ENCODE measurements around the gene PARVB.

The PARVB gene, protein sequence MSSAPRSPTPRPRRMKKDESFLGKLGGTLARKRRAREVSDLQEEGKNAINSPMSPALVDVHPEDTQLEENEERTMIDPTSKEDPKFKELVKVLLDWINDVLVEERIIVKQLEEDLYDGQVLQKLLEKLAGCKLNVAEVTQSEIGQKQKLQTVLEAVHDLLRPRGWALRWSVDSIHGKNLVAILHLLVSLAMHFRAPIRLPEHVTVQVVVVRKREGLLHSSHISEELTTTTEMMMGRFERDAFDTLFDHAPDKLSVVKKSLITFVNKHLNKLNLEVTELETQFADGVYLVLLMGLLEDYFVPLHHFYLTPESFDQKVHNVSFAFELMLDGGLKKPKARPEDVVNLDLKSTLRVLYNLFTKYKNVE

DNA sequence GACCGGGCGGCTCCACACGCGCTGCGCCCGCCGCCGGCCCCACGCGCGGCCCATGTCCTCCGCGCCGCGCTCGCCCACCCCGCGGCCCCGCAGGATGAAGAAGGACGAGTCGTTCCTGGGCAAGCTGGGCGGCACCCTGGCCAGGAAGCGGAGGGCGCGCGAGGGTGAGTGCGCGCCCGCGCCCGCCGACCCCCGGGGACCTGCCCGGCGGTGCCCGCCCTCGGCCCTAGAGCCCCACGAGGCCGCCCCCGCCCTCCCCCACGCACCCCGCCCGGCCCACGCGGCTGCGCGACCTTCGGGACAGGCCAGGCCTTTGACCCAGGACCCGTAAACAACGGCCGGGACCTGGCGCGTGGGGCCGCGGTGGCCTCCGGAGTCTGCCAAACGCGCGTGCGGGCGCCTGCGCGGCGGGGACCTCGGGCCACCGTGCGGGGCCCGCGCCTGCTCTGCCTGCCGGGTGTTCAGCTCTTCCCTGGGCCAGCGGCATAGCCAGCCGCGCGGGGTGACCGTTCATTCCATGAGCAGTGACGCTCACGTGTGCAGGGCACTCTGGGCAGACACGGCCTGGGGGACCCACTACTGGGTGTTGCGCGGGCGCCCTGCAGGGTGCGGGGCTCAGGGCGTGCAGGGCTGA is at the start of gene PARVB:
Gene PARVB, plus strand, starts transcription at position 15 of the 634 bp plus-strand sequence. Its CDS starts 38 bp downstream, at position 53.
- in situ Hi-C loops (cut with MboI; ENCODE audit: low sequenced_read_pairs) = no loop called here

DNA sequence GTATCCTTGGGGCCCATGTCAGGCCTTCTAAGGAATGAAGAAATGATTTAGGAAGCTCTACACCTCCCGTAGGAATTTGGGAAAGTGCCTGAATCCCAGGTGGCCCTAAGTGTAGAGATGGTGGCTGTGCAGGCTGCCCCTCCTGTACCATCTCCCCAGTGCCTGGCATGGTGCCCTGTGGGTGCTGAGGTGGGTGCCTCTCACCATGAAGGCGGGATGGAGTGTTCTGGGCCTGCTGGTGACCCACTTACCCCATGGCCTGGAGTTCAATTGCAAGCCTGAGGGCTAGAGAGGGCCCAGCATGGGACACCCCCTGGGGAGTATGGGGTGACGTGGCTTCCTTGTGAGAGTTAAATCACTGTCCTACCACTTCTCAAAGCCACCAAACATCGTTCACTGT is 49.1 kb upstream of the PARVB start:
- in situ Hi-C loops (cut with MboI; ENCODE audit: low sequenced_read_pairs) = no loop called here

GRCh38 chr22:43976861-43977795 is 47.0 kb upstream of the PARVB start:
- in situ Hi-C loops (cut with MboI; ENCODE audit: low sequenced_read_pairs) = no loop called here

GRCh38 chr22:43978558-43978957 is 45.5 kb upstream of the PARVB start:
- in situ Hi-C loops (cut with MboI; ENCODE audit: low sequenced_read_pairs) = no loop called here

- in situ Hi-C loops (cut with MboI; ENCODE audit: low sequenced_read_pairs) = no loop called here
Observed at GRCh38 chr22:43980579-43980978, 43.5 kb upstream of the PARVB start.

- in situ Hi-C loops (cut with MboI; ENCODE audit: low sequenced_read_pairs) = no loop called here
Observed at GRCh38 chr22:43980996-43981395, 43.1 kb upstream of the PARVB start.

DNA sequence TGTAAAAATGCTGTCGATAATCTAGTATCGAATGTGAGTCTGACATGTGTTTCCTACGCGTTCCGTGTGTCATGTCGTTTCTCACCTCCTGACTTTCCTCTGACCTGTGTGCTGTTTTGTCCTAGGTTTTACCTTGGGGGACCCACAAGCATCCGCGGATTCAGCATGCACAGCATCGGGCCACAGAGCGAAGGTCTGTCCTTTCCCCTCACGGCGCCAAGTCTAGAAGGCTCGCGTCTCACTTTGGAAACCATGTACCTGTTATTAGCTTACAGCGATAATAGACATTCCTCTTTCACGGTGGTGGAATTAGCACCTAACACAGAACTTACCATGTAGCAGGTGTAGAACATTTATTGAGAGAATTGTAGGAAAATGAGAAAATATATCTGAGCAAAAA is 40.3 kb upstream of the PARVB start:
- in situ Hi-C loops (cut with MboI; ENCODE audit: low sequenced_read_pairs) = no loop called here

DNA sequence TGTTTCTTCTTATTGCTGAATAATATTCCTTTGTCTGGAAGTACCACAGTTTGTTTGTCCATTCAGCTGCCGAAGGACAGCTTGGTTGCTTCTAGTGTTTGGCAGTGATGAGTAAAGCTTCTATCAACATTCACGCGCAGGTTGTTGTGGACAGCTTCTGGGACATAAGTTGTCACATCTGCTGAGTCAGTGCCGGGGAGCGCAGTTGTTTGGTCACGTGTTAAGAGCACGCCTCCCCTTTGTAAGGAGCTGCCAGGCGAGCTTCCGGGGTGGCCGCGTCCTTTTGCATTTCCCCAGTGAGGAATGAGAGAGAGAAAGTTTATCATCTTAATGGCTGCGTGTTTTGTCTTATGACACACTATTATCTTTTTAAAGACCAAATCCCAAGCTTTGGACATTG is 38.6 kb upstream of the PARVB start:
- in situ Hi-C loops (cut with MboI; ENCODE audit: low sequenced_read_pairs) = no loop called here

- in situ Hi-C loops (cut with MboI; ENCODE audit: low sequenced_read_pairs) = no loop called here
Observed at GRCh38 chr22:43988116-43988820, 35.8 kb upstream of the PARVB start.

- in situ Hi-C loops (cut with MboI; ENCODE audit: low sequenced_read_pairs) = no loop called here
Observed at GRCh38 chr22:43988960-43989359, 35.1 kb upstream of the PARVB start.

GRCh38 chr22:43990044-43990443 is 34.1 kb upstream of the PARVB start:
- in situ Hi-C loops (cut with MboI; ENCODE audit: low sequenced_read_pairs) = loop anchor here (10.0 kb wide), 1 partner anchor 635 kb away; no protein-coding TSS in a partner anchor

- in situ Hi-C loops (cut with MboI; ENCODE audit: low sequenced_read_pairs) = loop anchor here (10.0 kb wide), 1 partner anchor 633 kb away; no protein-coding TSS in a partner anchor
Observed at GRCh38 chr22:43991316-43992020, 32.6 kb upstream of the PARVB start.

GRCh38 chr22:43992331-43992821 is 31.7 kb upstream of the PARVB start:
- in situ Hi-C loops (cut with MboI; ENCODE audit: low sequenced_read_pairs) = loop anchor here (10.0 kb wide), 1 partner anchor 632 kb away; no protein-coding TSS in a partner anchor

DNA sequence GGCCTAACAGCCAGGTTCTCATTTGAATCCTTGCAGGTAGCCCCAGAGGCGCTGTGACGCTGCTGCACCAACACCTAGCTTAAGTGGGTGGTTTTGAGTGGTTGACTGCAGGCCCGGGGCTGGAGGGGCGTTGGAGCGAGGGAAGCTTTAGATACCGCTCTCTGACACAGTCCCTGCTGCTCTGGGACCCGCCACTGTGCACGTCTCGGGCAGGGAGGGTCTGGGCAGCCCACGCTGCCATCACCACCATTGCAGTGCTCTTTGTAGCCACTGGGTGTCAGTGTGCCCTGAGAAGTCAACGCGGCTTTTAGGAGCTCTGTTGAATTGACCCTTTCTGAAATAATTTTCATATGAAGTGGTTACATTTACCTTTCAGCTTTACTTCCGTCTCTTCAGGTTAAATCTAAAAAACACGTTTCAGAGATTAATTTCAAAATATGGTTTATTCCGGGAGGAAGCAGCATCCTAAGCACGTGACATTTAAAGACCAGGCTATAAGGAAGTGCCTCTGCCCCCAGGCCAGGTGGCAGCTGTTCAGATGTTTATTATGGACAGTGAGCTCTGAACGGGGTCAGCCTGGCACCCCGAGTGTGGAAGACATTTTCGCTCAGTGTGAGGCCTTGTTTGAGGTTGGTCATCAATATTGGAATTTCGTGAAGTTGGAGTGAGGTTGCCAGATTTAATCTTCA is 30.9 kb upstream of the PARVB start:
- in situ Hi-C loops (cut with MboI; ENCODE audit: low sequenced_read_pairs) = loop anchor here (10.0 kb wide), 1 partner anchor 632 kb away; no protein-coding TSS in a partner anchor

- in situ Hi-C loops (cut with MboI; ENCODE audit: low sequenced_read_pairs) = loop anchor here (10.0 kb wide), 1 partner anchor 631 kb away; no protein-coding TSS in a partner anchor
Observed at GRCh38 chr22:43994006-43994405, 30.1 kb upstream of the PARVB start.

- in situ Hi-C loops (cut with MboI; ENCODE audit: low sequenced_read_pairs) = loop anchor here (10.0 kb wide), 1 partner anchor 630 kb away; no protein-coding TSS in a partner anchor
Observed at GRCh38 chr22:43994416-43994815, 29.7 kb upstream of the PARVB start.

- in situ Hi-C loops (cut with MboI; ENCODE audit: low sequenced_read_pairs) = loop anchor here (10.0 kb wide), 1 partner anchor 630 kb away; no protein-coding TSS in a partner anchor
Observed at GRCh38 chr22:43995057-43995685, 28.9 kb upstream of the PARVB start.

GRCh38 chr22:43995798-43996169 is 28.3 kb upstream of the PARVB start:
- in situ Hi-C loops (cut with MboI; ENCODE audit: low sequenced_read_pairs) = loop anchor here (10.0 kb wide), 1 partner anchor 629 kb away; no protein-coding TSS in a partner anchor

Measured in HL-60/S4 (cell line).